ENCODE results near the gene ACAT2.

DNA sequence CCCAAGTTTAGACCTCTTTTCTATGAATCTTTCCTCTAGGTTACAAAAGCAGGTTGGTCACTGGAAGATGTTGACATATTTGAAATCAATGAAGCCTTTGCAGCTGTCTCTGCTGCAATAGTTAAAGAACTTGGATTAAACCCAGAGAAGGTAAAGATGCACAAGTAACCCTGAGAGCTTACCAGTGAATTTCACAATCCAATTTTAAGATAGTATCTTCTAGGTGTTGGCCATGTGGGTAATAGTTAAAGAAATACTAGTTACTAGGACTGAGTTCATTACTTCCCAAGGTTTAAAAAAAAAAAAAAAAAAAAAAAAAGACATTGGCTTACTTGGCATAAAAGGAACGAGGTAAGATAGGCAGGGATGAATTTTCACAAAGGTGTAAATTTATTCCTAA, 16.3 kb downstream of the ACAT2 start:
- TF ChIP-seq, protein P1, sequence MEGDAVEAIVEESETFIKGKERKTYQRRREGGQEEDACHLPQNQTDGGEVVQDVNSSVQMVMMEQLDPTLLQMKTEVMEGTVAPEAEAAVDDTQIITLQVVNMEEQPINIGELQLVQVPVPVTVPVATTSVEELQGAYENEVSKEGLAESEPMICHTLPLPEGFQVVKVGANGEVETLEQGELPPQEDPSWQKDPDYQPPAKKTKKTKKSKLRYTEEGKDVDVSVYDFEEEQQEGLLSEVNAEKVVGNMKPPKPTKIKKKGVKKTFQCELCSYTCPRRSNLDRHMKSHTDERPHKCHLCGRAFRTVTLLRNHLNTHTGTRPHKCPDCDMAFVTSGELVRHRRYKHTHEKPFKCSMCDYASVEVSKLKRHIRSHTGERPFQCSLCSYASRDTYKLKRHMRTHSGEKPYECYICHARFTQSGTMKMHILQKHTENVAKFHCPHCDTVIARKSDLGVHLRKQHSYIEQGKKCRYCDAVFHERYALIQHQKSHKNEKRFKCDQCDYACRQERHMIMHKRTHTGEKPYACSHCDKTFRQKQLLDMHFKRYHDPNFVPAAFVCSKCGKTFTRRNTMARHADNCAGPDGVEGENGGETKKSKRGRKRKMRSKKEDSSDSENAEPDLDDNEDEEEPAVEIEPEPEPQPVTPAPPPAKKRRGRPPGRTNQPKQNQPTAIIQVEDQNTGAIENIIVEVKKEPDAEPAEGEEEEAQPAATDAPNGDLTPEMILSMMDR (conservative IDR thresholded peaks at IDR 0.05), result no peak
- no peak for TF ChIP-seq ZFX (IDR thresholded peaks at IDR 0.05)
